AG04449 (cell line): ENCODE results near the gene GSE1.

Experiments used
- CTCF ChIA-PET: fragments of 350-600 bp; formaldehyde crosslinking; extraction: SDS; loops from one replicate; lab custom pipeline; 2021; ENCODE audit warnings: antibody characterized with exemption; lab: Yijun Ruan, JAX
- POLR2A ChIA-PET: fragments of 400-600, 350-600 bp; formaldehyde crosslinking; extraction: SDS; loops from one replicate; lab custom pipeline; 2020; ENCODE audit warnings: antibody characterized with exemption, inconsistent platforms; lab: Yijun Ruan, JAX
- DNase-seq: peaks from one replicate; pipeline ENCODE4 v3.0.0-alpha.2; 2010; ENCODE audit warnings: low read depth, low spot score
- H3K4me3 ChIP-seq: 2 replicates; pipeline ENCODE4 v1.5.1; 2011; ENCODE audit warnings: low read depth, mild to moderate bottlenecking, control low read depth, low read length
- CTCF ChIP-seq: IDR thresholded peaks from one replicate; pipeline ENCODE4 v1.5.1; 2011; ENCODE audit warnings: mild to moderate bottlenecking, moderate library complexity, low read length, control low read depth, inconsistent platforms; ENCODE audit not compliant: insufficient read depth; ENCODE audit errors: missing control alignments

GSE1 gene

GRCh38 chr16:85682516-85682915, 69.4 kb downstream of the GSE1 start:
- ChIA-PET CTCF (interaction anchor here (4.5 to 17.4 kb wide), 3 partner anchors 8 to 34 kb away, joined by 30 to 220 read pairs (median 145); no protein-coding TSS in a partner anchor), POLR2A (interaction anchor here (0.6 to 0.7 kb wide), 2 partner anchors 114 to 448 kb away, joined by 3 read pairs; no protein-coding TSS in a partner anchor)
- TF ChIP-seq CTCF = no peak
- H3K4me3 ChIP-seq = no peak overlapping the region
- DNase-seq = no peak

GRCh38 chr16:85683363-85683762, 70.2 kb downstream of the GSE1 start:
- no peak for TF ChIP-seq CTCF
- no peak for DNase-seq
- H3K4me3 ChIP-seq = no peak overlapping the region
- ChIA-PET POLR2A (no interaction called here), CTCF (interaction anchor here (1.2 to 17.4 kb wide), 4 partner anchors 9 to 33 kb away, joined by 3 to 220 read pairs (median 88); no protein-coding TSS in a partner anchor)

GRCh38 chr16:85685251-85685650, 72.1 kb downstream of the GSE1 start:
- POLR2A ChIA-PET = interaction anchor here (0.6 kb wide), 1 partner anchor 14 kb away, joined by 4 read pairs; no protein-coding TSS in a partner anchor
- CTCF ChIA-PET = interaction anchor here (1.3 to 17.4 kb wide), 3 partner anchors 11 to 31 kb away, joined by 4 to 220 read pairs (median 30); no protein-coding TSS in a partner anchor
- no peak for TF ChIP-seq CTCF
- H3K4me3 ChIP-seq = no peak overlapping the region
- DNase-seq = no peak

- no peak for DNase-seq
- no peak overlapping the region for H3K4me3 ChIP-seq
- TF ChIP-seq CTCF = no peak
- CTCF ChIA-PET = interaction anchor here (4.5 to 17.4 kb wide), 2 partner anchors 13 to 29 kb away, joined by 30 to 220 read pairs; no protein-coding TSS in a partner anchor
- POLR2A ChIA-PET = no interaction called here
Observed at GRCh38 chr16:85686912-85687591, 73.9 kb downstream of the GSE1 start.

GRCh38 chr16:85687651-85688471, 74.7 kb downstream of the GSE1 start:
- no peak for TF ChIP-seq CTCF
- peak overlapping the region; percentile 79 for H3K4me3 ChIP-seq
- no peak for DNase-seq
- POLR2A ChIA-PET = no interaction called here
- CTCF ChIA-PET = interaction anchor here (0.7 to 7.2 kb wide), 2 partner anchors 12 to 30 kb away, joined by 3 to 41 read pairs; no protein-coding TSS in a partner anchor
